Astrocyte of the cerebellum (primary cell): ENCODE measurements around the gene KCNB1.
A peak's percentile ranks its signal among the peaks of the same experiment; 100 is the strongest.

Experiments used
- DNase-seq: peaks from one replicate; pipeline ENCODE4 v3.0.0-alpha.2; 2011; ENCODE audit warnings: low read depth
- H3K4me3 ChIP-seq: 2 replicates; pipeline ENCODE4 v1.5.1; 2011; ENCODE audit warnings: mild to moderate bottlenecking, low read depth, low read length, moderate library complexity
- CTCF ChIP-seq: IDR thresholded peaks from 2 replicates; pipeline ENCODE4 v1.5.1; 2012; ENCODE audit warnings: low read length, low read depth, moderate library complexity, mild to moderate bottlenecking; ENCODE audit errors: missing control alignments
- in situ Hi-C: cut with HindIII; loops from 2 replicates; pipeline ENCODE4 v1.10.0; 2017; ENCODE audit warnings: low sequenced_read_pairs

Gene KCNB1

GRCh38 chr20:49483018-49483695 is 689 bp upstream of the KCNB1 start:
- no peak for TF ChIP-seq CTCF

GRCh38 chr20:49482173-49482572 is 295 bp downstream of the KCNB1 start:
- no peak for DNase-seq
- in situ Hi-C loops, result no loop called here
- H3K4me3 ChIP-seq, result no peak overlapping the region
- TF ChIP-seq CTCF, result no peak

More at GRCh38 chr20:49483018-49483695, 689 bp upstream of the KCNB1 start:
- DNase-seq, result no peak
- in situ Hi-C loops, result no loop called here
- H3K4me3 ChIP-seq, result peak overlapping the region; percentile 23

GRCh38 chr20:49481116-49481515 is 1.4 kb downstream of the KCNB1 start:
- in situ Hi-C loops, result no loop called here
- no peak overlapping the region for H3K4me3 ChIP-seq
- no peak for DNase-seq
- TF ChIP-seq CTCF, result no peak

GRCh38 chr20:49480236-49480635 is 2.2 kb downstream of the KCNB1 start:
- in situ Hi-C loops, result no loop called here
- no peak for DNase-seq
- H3K4me3 ChIP-seq, result no peak overlapping the region
- no peak for TF ChIP-seq CTCF

- TF ChIP-seq CTCF, result no peak
These were observed 2.7 kb downstream of the KCNB1 start for GRCh38 chr20:49479785-49480184.

GRCh38 chr20:49478754-49479689 is 3.4 kb downstream of the KCNB1 start:
- H3K4me3 ChIP-seq, result no peak overlapping the region
- no peak for TF ChIP-seq CTCF
- in situ Hi-C loops, result no loop called here
- no peak for DNase-seq

More at GRCh38 chr20:49479785-49480184, 2.7 kb downstream of the KCNB1 start:
- no peak for DNase-seq
- H3K4me3 ChIP-seq, result no peak overlapping the region
- in situ Hi-C loops, result no loop called here
